HepG2 (cell line): ENCODE data around the gene SOX8. TPM values are rescaled to one million over a fixed set of nuclear protein-coding genes. Genes with fewer than 3 reads are reported as not detected.

ENCODE experiments used
- EP300 ChIP-seq, 3 experiments: sonication (generic) in 1 of 3; formaldehyde crosslinking in 1 of 3; IDR thresholded peaks; 2 replicates each; pipeline versions ENCODE4 v1.5.1 to v1.6.1; 2011 to 2020; ENCODE audit warnings: low read depth in 2 of 3, low read length in 2 of 3, borderline replicate concordance in 1 of 3, improper control_type of control experiment in 1 of 3, mild to moderate bottlenecking in 1 of 3, missing genetic modification reagents in 1 of 3, moderate library complexity in 1 of 3
- ZKSCAN8 ChIP-seq: IDR thresholded peaks from 2 replicates; pipeline ENCODE4 v1.6.1; 2016; ENCODE audit warnings: borderline replicate concordance, missing genetic modification reagents, missing compliant biosample characterization
- ZNF34 ChIP-seq: sonication (generic); formaldehyde crosslinking; IDR thresholded peaks from 2 replicates; pipeline ENCODE4 v1.4.0; 2020; ENCODE audit warnings: mild to moderate bottlenecking, missing genetic modification reagents, borderline replicate concordance
- ZSCAN12 ChIP-seq: sonication (generic); formaldehyde crosslinking; IDR thresholded peaks from 2 replicates; pipeline ENCODE4 v1.9.0; 2021; ENCODE audit warnings: mild to moderate bottlenecking, missing genetic modification reagents
- polyA plus RNA-seq, 8 experiments: library from polyadenylated mRNA; depleted of rRNA in 3 of 8; stranded (reverse) in 7 of 8; unstranded in 1 of 8; fragments of >200 nt; fragmentation: Illumina TruSeq in 4 of 8; extraction: Trizol in 4 of 8; gene quantifications; 2 replicates each; pipeline versions ENCODE4 v1.2.1 to v1.2.3, GENCODE V29; 2011 to 2016; ENCODE audit warnings: low read depth in 4 of 8, missing spikeins in 1 of 8, mixed read lengths in 1 of 8; ENCODE audit not compliant: insufficient read depth in 1 of 8
- total RNA-seq, 5 experiments: library from RNA; depleted of rRNA; stranded (reverse); fragments of >200 nt; fragmentation: Illumina TruSeq; extraction: Trizol; gene quantifications; 2 replicates each; pipeline ENCODE4 v1.2.3, GENCODE V29; 2016; ENCODE audit warnings: low read depth in 1 of 5
- TF ChIP-seq, protein P1 (sequence below), 2 experiments: fragments of 450-650 bp in 1 of 2; sonication (generic) in 1 of 2; formaldehyde crosslinking in 1 of 2; IDR thresholded peaks; 2 replicates each; pipeline versions ENCODE4 v1.6.1 to v1.8.0; 2016 to 2022; ENCODE audit warnings: antibody characterized with exemption in 1 of 2, mild to moderate bottlenecking in 1 of 2, missing genetic modification reagents in 1 of 2
- TF ChIP-seq, protein P2 (sequence below): sonication (generic); formaldehyde crosslinking; conservative IDR thresholded peaks from 2 replicates; pipeline ENCODE4 v1.8.0; 2022; ENCODE audit warnings: missing genetic modification reagents

SOX8 gene
- total and polyA plus RNA-seq, 2 of the 13 experiments (the other 11 are each of a cell fraction or from before 2014, with no cell fraction given): 0.20 to 0.28 TPM

DNA sequence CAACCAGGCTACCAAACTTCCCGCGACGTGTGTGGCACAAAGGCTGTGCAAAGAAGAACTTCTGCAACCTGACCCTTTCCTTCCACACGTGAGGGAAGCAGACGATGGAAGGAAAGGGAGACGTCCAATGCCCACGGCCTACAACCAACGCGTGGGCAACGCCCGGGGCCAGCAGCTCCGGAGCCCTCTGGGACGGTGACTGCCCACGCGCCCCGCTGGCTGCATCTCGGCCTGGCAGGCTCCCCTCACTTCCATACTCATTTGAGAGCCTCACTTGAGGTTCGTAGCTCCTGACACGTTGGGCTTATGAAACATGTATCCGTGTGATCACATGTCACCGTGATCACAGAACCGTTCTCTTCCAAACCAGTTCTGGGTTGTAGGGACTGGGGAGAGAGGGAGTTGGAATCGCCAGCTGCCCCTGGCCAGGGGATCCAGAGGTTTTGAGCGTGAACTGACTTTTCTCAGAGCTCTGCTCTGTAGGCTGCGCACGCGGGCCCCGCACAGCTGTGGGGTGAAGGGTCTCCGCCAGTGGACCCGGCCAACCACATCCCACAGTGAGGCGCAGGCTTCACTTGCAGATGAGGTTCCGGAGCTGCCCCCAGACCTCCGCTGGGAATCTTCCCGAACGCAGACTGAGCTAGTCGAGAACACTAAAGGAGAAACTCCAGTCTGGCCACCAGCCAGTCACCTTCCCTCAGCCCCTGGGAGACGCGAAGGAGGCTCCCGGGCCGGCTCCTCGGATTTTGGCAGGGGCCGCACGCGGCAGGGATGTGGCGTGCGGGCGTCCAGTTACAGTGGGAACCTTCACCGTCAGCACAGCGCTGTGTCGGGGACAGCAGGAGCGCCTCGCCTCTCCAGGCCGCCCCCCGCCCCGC, 11.8 kb upstream of the SOX8 start (continued):
- TF ChIP-seq EP300 (IDR thresholded peaks at IDR 0.05; ENCODE audit: low read depth in 2 of 2, low read length in 2 of 2): no peak
- no peak for TF ChIP-seq EP300 (CRISPR knock-in tag; IDR thresholded peaks at IDR 0.05; ENCODE audit: borderline replicate concordance)
- TF ChIP-seq, protein P1, sequence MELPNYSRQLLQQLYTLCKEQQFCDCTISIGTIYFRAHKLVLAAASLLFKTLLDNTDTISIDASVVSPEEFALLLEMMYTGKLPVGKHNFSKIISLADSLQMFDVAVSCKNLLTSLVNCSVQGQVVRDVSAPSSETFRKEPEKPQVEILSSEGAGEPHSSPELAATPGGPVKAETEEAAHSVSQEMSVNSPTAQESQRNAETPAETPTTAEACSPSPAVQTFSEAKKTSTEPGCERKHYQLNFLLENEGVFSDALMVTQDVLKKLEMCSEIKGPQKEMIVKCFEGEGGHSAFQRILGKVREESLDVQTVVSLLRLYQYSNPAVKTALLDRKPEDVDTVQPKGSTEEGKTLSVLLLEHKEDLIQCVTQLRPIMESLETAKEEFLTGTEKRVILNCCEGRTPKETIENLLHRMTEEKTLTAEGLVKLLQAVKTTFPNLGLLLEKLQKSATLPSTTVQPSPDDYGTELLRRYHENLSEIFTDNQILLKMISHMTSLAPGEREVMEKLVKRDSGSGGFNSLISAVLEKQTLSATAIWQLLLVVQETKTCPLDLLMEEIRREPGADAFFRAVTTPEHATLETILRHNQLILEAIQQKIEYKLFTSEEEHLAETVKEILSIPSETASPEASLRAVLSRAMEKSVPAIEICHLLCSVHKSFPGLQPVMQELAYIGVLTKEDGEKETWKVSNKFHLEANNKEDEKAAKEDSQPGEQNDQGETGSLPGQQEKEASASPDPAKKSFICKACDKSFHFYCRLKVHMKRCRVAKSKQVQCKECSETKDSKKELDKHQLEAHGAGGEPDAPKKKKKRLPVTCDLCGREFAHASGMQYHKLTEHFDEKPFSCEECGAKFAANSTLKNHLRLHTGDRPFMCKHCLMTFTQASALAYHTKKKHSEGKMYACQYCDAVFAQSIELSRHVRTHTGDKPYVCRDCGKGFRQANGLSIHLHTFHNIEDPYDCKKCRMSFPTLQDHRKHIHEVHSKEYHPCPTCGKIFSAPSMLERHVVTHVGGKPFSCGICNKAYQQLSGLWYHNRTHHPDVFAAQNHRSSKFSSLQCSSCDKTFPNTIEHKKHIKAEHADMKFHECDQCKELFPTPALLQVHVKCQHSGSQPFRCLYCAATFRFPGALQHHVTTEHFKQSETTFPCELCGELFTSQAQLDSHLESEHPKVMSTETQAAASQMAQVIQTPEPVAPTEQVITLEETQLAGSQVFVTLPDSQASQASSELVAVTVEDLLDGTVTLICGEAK (IDR thresholded peaks at IDR 0.05): no peak
- TF ChIP-seq, protein P1 (CRISPR knock-in tag; IDR thresholded peaks at IDR 0.05): no peak
- TF ChIP-seq ZNF34 (CRISPR knock-in tag): 0 out of 2 replicates have a peak, but pooled peaks have one; percentile 7
- no peak for TF ChIP-seq ZKSCAN8
- TF ChIP-seq, protein P2, sequence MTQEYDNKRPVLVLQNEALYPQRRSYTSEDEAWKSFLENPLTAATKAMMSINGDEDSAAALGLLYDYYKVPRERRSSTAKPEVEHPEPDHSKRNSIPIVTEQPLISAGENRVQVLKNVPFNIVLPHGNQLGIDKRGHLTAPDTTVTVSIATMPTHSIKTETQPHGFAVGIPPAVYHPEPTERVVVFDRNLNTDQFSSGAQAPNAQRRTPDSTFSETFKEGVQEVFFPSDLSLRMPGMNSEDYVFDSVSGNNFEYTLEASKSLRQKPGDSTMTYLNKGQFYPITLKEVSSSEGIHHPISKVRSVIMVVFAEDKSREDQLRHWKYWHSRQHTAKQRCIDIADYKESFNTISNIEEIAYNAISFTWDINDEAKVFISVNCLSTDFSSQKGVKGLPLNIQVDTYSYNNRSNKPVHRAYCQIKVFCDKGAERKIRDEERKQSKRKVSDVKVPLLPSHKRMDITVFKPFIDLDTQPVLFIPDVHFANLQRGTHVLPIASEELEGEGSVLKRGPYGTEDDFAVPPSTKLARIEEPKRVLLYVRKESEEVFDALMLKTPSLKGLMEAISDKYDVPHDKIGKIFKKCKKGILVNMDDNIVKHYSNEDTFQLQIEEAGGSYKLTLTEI: no peak
- no peak for TF ChIP-seq ZSCAN12
